ENCODE measurements around the gene COMMD1.

Gene COMMD1

GRCh38 chr2:61926531-61927477 lies 21.3 kb downstream of the COMMD1 start:
- Histone ChIP-seq H3K4me3 (ENCODE audit: low read length) (no peak overlapping the region), H3K36me3 (ENCODE audit: insufficient read depth, low read length) (no peaks in the 10 kb centered on the region), H3K9me3 (replicated peaks; ENCODE audit: low read length) (no peaks in the 10 kb centered on the region), H3K4me1 (ENCODE audit: control insufficient read depth, insufficient read depth, low read length) (no peaks in the 10 kb centered on the region), H3K9ac (ENCODE audit: low read depth, low read length) (no peak overlapping the region), H3K4me2 (ENCODE audit: low read length) (no peak overlapping the region), H3K27me3 (ENCODE audit: control insufficient read depth, insufficient read depth, low read length) (no peaks in the 10 kb centered on the region)

- no peaks in the 10 kb centered on the region for H3K36me3 ChIP-seq (ENCODE audit: insufficient read depth, low read length)
- H3K9ac ChIP-seq (ENCODE audit: low read depth, low read length): no peak overlapping the region
- no peaks in the 10 kb centered on the region for H3K9me3 ChIP-seq (replicated peaks; ENCODE audit: low read length)
- H3K4me2 ChIP-seq (ENCODE audit: low read length): no peak overlapping the region
- H3K27me3 ChIP-seq (ENCODE audit: control insufficient read depth, insufficient read depth, low read length): no peaks in the 10 kb centered on the region
- no peaks in the 10 kb centered on the region for H3K4me1 ChIP-seq (ENCODE audit: control insufficient read depth, insufficient read depth, low read length)
- no peak overlapping the region for H3K4me3 ChIP-seq (ENCODE audit: low read length)
These were observed 23.5 kb downstream of the COMMD1 start for GRCh38 chr2:61928826-61929461.

GRCh38 chr2:61937098-61937497 lies 31.6 kb downstream of the COMMD1 start:
- Histone ChIP-seq H3K9ac (ENCODE audit: low read depth, low read length) (no peak overlapping the region), H3K4me1 (ENCODE audit: control insufficient read depth, insufficient read depth, low read length) (no peaks in the 10 kb centered on the region), H3K9me3 (replicated peaks; ENCODE audit: low read length) (no peaks in the 10 kb centered on the region), H3K4me2 (ENCODE audit: low read length) (no peak overlapping the region), H3K27me3 (ENCODE audit: control insufficient read depth, insufficient read depth, low read length) (no peaks in the 10 kb centered on the region), H3K4me3 (ENCODE audit: low read length) (no peak overlapping the region), H3K36me3 (ENCODE audit: insufficient read depth, low read length) (peaks cover 2% of the 10 kb centered on the region)

- Histone ChIP-seq H3K36me3 (ENCODE audit: insufficient read depth, low read length) (peaks cover 2% of the 10 kb centered on the region), H3K9me3 (replicated peaks; ENCODE audit: low read length) (no peaks in the 10 kb centered on the region), H3K4me3 (ENCODE audit: low read length) (no peak overlapping the region), H3K4me2 (ENCODE audit: low read length) (no peak overlapping the region), H3K9ac (ENCODE audit: low read depth, low read length) (no peak overlapping the region), H3K4me1 (ENCODE audit: control insufficient read depth, insufficient read depth, low read length) (peaks cover under 1% of the 10 kb centered on the region), H3K27me3 (ENCODE audit: control insufficient read depth, insufficient read depth, low read length) (no peaks in the 10 kb centered on the region)
These were observed 32.4 kb downstream of the COMMD1 start for GRCh38 chr2:61937886-61938285.

- H3K36me3 ChIP-seq (ENCODE audit: insufficient read depth, low read length): peaks cover 2% of the 10 kb centered on the region
- no peaks in the 10 kb centered on the region for H3K27me3 ChIP-seq (ENCODE audit: control insufficient read depth, insufficient read depth, low read length)
- no peak overlapping the region for H3K9ac ChIP-seq (ENCODE audit: low read depth, low read length)
- no peak overlapping the region for H3K4me3 ChIP-seq (ENCODE audit: low read length)
- H3K4me1 ChIP-seq (ENCODE audit: control insufficient read depth, insufficient read depth, low read length): peaks cover 5% of the 10 kb centered on the region
- H3K9me3 ChIP-seq (replicated peaks; ENCODE audit: low read length): no peaks in the 10 kb centered on the region
- no peak overlapping the region for H3K4me2 ChIP-seq (ENCODE audit: low read length)
These were observed 33.0 kb downstream of the COMMD1 start for GRCh38 chr2:61938511-61938910.

GRCh38 chr2:61943251-61943650 lies 37.8 kb downstream of the COMMD1 start:
- Histone ChIP-seq H3K9ac (ENCODE audit: low read depth, low read length) (no peak overlapping the region), H3K4me2 (ENCODE audit: low read length) (no peak overlapping the region), H3K36me3 (ENCODE audit: insufficient read depth, low read length) (no peaks in the 10 kb centered on the region), H3K9me3 (replicated peaks; ENCODE audit: low read length) (no peaks in the 10 kb centered on the region), H3K27me3 (ENCODE audit: control insufficient read depth, insufficient read depth, low read length) (no peaks in the 10 kb centered on the region), H3K4me3 (ENCODE audit: low read length) (no peak overlapping the region), H3K4me1 (ENCODE audit: control insufficient read depth, insufficient read depth, low read length) (peaks cover 20% of the 10 kb centered on the region)

- Histone ChIP-seq H3K9ac (ENCODE audit: low read depth, low read length) (no peak overlapping the region), H3K4me1 (ENCODE audit: control insufficient read depth, insufficient read depth, low read length) (peaks cover 20% of the 10 kb centered on the region), H3K4me3 (ENCODE audit: low read length) (no peak overlapping the region), H3K36me3 (ENCODE audit: insufficient read depth, low read length) (no peaks in the 10 kb centered on the region), H3K27me3 (ENCODE audit: control insufficient read depth, insufficient read depth, low read length) (no peaks in the 10 kb centered on the region), H3K4me2 (ENCODE audit: low read length) (peak overlapping the region; percentile 35), H3K9me3 (replicated peaks; ENCODE audit: low read length) (no peaks in the 10 kb centered on the region)
These were observed 41.2 kb downstream of the COMMD1 start for GRCh38 chr2:61946666-61947065.

- Histone ChIP-seq H3K9ac (ENCODE audit: low read depth, low read length) (no peak overlapping the region), H3K4me2 (ENCODE audit: low read length) (no peak overlapping the region), H3K9me3 (replicated peaks; ENCODE audit: low read length) (peaks cover 7% of the 10 kb centered on the region)
These were observed 43.4 kb downstream of the COMMD1 start for GRCh38 chr2:61948661-61949457.

GRCh38 chr2:61949458-61949713 lies 43.9 kb downstream of the COMMD1 start:
- H3K4me3 ChIP-seq (ENCODE audit: low read length): no peak overlapping the region
- H3K9me3 ChIP-seq (replicated peaks; ENCODE audit: low read length): peaks cover 7% of the 10 kb centered on the region
- H3K4me2 ChIP-seq (ENCODE audit: low read length): no peak overlapping the region
- H3K4me1 ChIP-seq (ENCODE audit: control insufficient read depth, insufficient read depth, low read length): peaks cover 15% of the 10 kb centered on the region
- no peak overlapping the region for H3K9ac ChIP-seq (ENCODE audit: low read depth, low read length)
- no peaks in the 10 kb centered on the region for H3K36me3 ChIP-seq (ENCODE audit: insufficient read depth, low read length)
- no peaks in the 10 kb centered on the region for H3K27me3 ChIP-seq (ENCODE audit: control insufficient read depth, insufficient read depth, low read length)

More at GRCh38 chr2:61948661-61949457, 43.4 kb downstream of the COMMD1 start:
- Histone ChIP-seq H3K4me3 (ENCODE audit: low read length) (no peak overlapping the region), H3K36me3 (ENCODE audit: insufficient read depth, low read length) (no peaks in the 10 kb centered on the region), H3K4me1 (ENCODE audit: control insufficient read depth, insufficient read depth, low read length) (peaks cover 15% of the 10 kb centered on the region), H3K27me3 (ENCODE audit: control insufficient read depth, insufficient read depth, low read length) (no peaks in the 10 kb centered on the region)

GRCh38 chr2:61949714-61950560 lies 44.5 kb downstream of the COMMD1 start:
- Histone ChIP-seq H3K9ac (ENCODE audit: low read depth, low read length) (no peak overlapping the region), H3K27me3 (ENCODE audit: control insufficient read depth, insufficient read depth, low read length) (no peaks in the 10 kb centered on the region), H3K4me1 (ENCODE audit: control insufficient read depth, insufficient read depth, low read length) (peaks cover 15% of the 10 kb centered on the region), H3K36me3 (ENCODE audit: insufficient read depth, low read length) (no peaks in the 10 kb centered on the region), H3K9me3 (replicated peaks; ENCODE audit: low read length) (peaks cover 7% of the 10 kb centered on the region), H3K4me3 (ENCODE audit: low read length) (no peak overlapping the region), H3K4me2 (ENCODE audit: low read length) (no peak overlapping the region)
